IMR-90 (cell line): Measurements from ENCODE around the gene TFB1M. TPM values are rescaled to one million over a fixed set of nuclear protein-coding genes. Genes with fewer than 3 reads are reported as not detected.

Experiments used
- ATAC-seq: fragments of 200-7000 bp; cut with Tn5 transposase; 2 replicates; pipeline ENCODE4 v1.9.1; 2020; ENCODE audit warnings: low read depth, mild to moderate bottlenecking, moderate library complexity
- BruUV-seq: library from RNA; stranded (reverse); fragments of 400-500 nt; replicated peaks from 2 replicates; lab custom pipeline; 2021; lab: Mats Ljungman, UMichigan
- CTCF ChIA-PET: fragments of 300-600 bp; formaldehyde crosslinking; extraction: SDS; loops from one replicate; lab custom pipeline; 2021; ENCODE audit warnings: antibody characterized with exemption; lab: Yijun Ruan, JAX
- POLR2A ChIA-PET: fragments of 300-600 bp; sonication (Branson Sonifier 250); formaldehyde crosslinking; loops from one replicate; lab custom pipeline; 2022; ENCODE audit warnings: antibody characterized with exemption; ENCODE audit not compliant: unreplicated experiment; lab: Charles Lee
- DNase-seq: peaks from one replicate; pipeline ENCODE4 v3.0.0; 2013
- H2AFZ ChIP-seq: replicated peaks from 2 replicates; pipeline ENCODE3; 2013; ENCODE audit warnings: low read length, mild to moderate bottlenecking; ENCODE audit not compliant: poor library complexity
- H2AK5ac ChIP-seq: 2 replicates; pipeline ENCODE4 v1.6.1; 2013; ENCODE audit warnings: low read depth, low read length, inconsistent platforms
- H2AK9ac ChIP-seq: replicated peaks from 2 replicates; pipeline ENCODE3; 2013; ENCODE audit warnings: mild to moderate bottlenecking, low read depth, low read length, moderate library complexity; ENCODE audit not compliant: poor library complexity
- H2BK120ac ChIP-seq: 2 replicates; pipeline ENCODE4 v1.6.1; 2013; ENCODE audit warnings: low read depth, low read length, inconsistent platforms
- H2BK15ac ChIP-seq: 3 replicates; pipeline ENCODE4 v1.6.1; 2013; ENCODE audit warnings: low read depth, low read length, inconsistent platforms
- H2BK20ac ChIP-seq: 2 replicates; pipeline ENCODE4 v1.6.1; 2013; ENCODE audit warnings: low read depth, mild to moderate bottlenecking, inconsistent platforms, low read length, moderate library complexity
- H2BK5ac ChIP-seq: 2 replicates; pipeline ENCODE4 v1.6.1; 2013; ENCODE audit warnings: mild to moderate bottlenecking, low read depth, low read length, inconsistent platforms; ENCODE audit not compliant: poor library complexity, severe bottlenecking
- H3K14ac ChIP-seq: replicated peaks from 2 replicates; pipeline ENCODE4 v1.6.1; 2013; ENCODE audit warnings: low read depth, low read length, inconsistent platforms
- H3K18ac ChIP-seq: 2 replicates; pipeline ENCODE4 v1.6.1; 2013; ENCODE audit warnings: low read depth, low read length, control low read depth
- H3K23ac ChIP-seq: 2 replicates; pipeline ENCODE4 v1.6.1; 2013; ENCODE audit warnings: low read depth, low read length, inconsistent platforms
- H3K27ac ChIP-seq: 2 replicates; pipeline ENCODE4 v1.5.1; 2013; ENCODE audit warnings: mild to moderate bottlenecking, control low read depth, low read length; ENCODE audit not compliant: insufficient read depth
- H3K27me3 ChIP-seq: 2 replicates; pipeline ENCODE4 v1.6.1; 2013; ENCODE audit warnings: low read length; ENCODE audit not compliant: control insufficient read depth, insufficient read depth
- H3K36me3 ChIP-seq: 2 replicates; pipeline ENCODE4 v1.6.1; 2013; ENCODE audit warnings: low read length, mixed read lengths; ENCODE audit not compliant: control insufficient read depth, insufficient read depth
- H3K4ac ChIP-seq: 2 replicates; pipeline ENCODE4 v1.6.1; 2013; ENCODE audit warnings: low read depth, low read length, inconsistent platforms
- H3K4me1 ChIP-seq: 2 replicates; pipeline ENCODE4 v1.6.1; 2013; ENCODE audit warnings: low read length, mixed read lengths; ENCODE audit not compliant: control insufficient read depth, insufficient read depth
- H3K4me2 ChIP-seq: 2 replicates; pipeline ENCODE4 v1.6.1; 2013; ENCODE audit warnings: low read depth, mild to moderate bottlenecking, control low read depth, low read length, moderate library complexity
- H3K4me3 ChIP-seq: 2 replicates; pipeline ENCODE4 v1.5.1; 2013; ENCODE audit warnings: low read depth, mild to moderate bottlenecking, control low read depth, low read length, moderate library complexity; ENCODE audit not compliant: insufficient read depth
- H3K56ac ChIP-seq: 2 replicates; pipeline ENCODE4 v1.6.1; 2013; ENCODE audit warnings: low read length, inconsistent platforms; ENCODE audit not compliant: insufficient read depth; ENCODE audit errors: extremely low read depth
- H3K79me1 ChIP-seq, 2 experiments: 2 replicates each; pipeline ENCODE4 v1.6.1; 2013; ENCODE audit warnings: low read length in 2 of 2, inconsistent platforms in 1 of 2, low read depth in 1 of 2
- H3K9ac ChIP-seq: 2 replicates; pipeline ENCODE4 v1.6.1; 2013; ENCODE audit warnings: low read depth, low read length, control low read depth
- H3K9me1 ChIP-seq: 2 replicates; pipeline ENCODE4 v1.6.1; 2013; ENCODE audit warnings: low read length, inconsistent platforms; ENCODE audit not compliant: insufficient read depth
- H3K9me3 ChIP-seq: 2 replicates; pipeline ENCODE4 v1.6.1; 2013; ENCODE audit warnings: low read length; ENCODE audit not compliant: control insufficient read depth, insufficient read depth
- H4K20me1 ChIP-seq: 2 replicates; pipeline ENCODE4 v1.6.1; 2013; ENCODE audit warnings: low read length, inconsistent platforms; ENCODE audit not compliant: insufficient read depth
- H4K5ac ChIP-seq: 2 replicates; pipeline ENCODE4 v1.6.1; 2013; ENCODE audit warnings: mild to moderate bottlenecking, low read depth, low read length, control low read depth
- H4K8ac ChIP-seq, 2 experiments: 2 replicates each; pipeline ENCODE4 v1.6.1; 2013; ENCODE audit warnings: low read depth in 2 of 2, low read length in 2 of 2, control low read depth in 1 of 2, inconsistent platforms in 1 of 2
- H4K91ac ChIP-seq: 2 replicates; pipeline ENCODE4 v1.6.1; 2013; ENCODE audit warnings: low read depth, low read length, inconsistent platforms; ENCODE audit not compliant: insufficient read depth
- CEBPB ChIP-seq: IDR thresholded peaks from 2 replicates; pipeline ENCODE4 v1.6.1; 2012; ENCODE audit warnings: low read depth, low read length, improper control_type of control experiment
- ELK1 ChIP-seq: fragments of 150-350 bp; IDR thresholded peaks from 2 replicates; pipeline ENCODE4 v1.6.1; 2016; ENCODE audit warnings: low read depth, mild to moderate bottlenecking, low read length, moderate library complexity, borderline replicate concordance
- FOS ChIP-seq: fragments of 150-350 bp; IDR thresholded peaks from 2 replicates; pipeline ENCODE4 v1.6.1; 2016; ENCODE audit warnings: low read depth, low read length
- NFE2L2 ChIP-seq: fragments of 150-350 bp; IDR thresholded peaks from 2 replicates; pipeline ENCODE4 v1.6.1; 2016; ENCODE audit warnings: low read depth, mild to moderate bottlenecking, low read length
- POLR2A ChIP-seq: IDR thresholded peaks from 2 replicates; pipeline ENCODE4 v1.6.1; 2012; ENCODE audit warnings: mild to moderate bottlenecking, low read depth, low read length
- RAD21 ChIP-seq: IDR thresholded peaks from 2 replicates; pipeline ENCODE4 v1.6.1; 2012; ENCODE audit warnings: low read length, improper control_type of control experiment
- RFX5 ChIP-seq: IDR thresholded peaks from 2 replicates; pipeline ENCODE4 v1.8.0; 2012; ENCODE audit warnings: low read depth, mild to moderate bottlenecking, low read length, moderate library complexity
- SMC3 ChIP-seq: fragments of 150-350 bp; IDR thresholded peaks from 2 replicates; pipeline ENCODE4 v1.6.1; 2016; ENCODE audit warnings: low read depth, mild to moderate bottlenecking, antibody characterized with exemption, low read length, moderate library complexity
- WGBS, 2 experiments: methylation state at CpG; one replicate each; pipeline versions ENCODE4 v1.1.5 to v1.1.7; 2013; ENCODE audit warnings: missing lambda C conversion rate in 2 of 2; ENCODE audit not compliant: insufficient read length in 1 of 2; ENCODE audit errors: extremely low coverage in 2 of 2; 5-methylcytosine and 5-hydroxymethylcytosine counted together
- dilution Hi-C: fragments of 300-500 bp; cut with HindIII; formaldehyde crosslinking; loops from one replicate; pipeline ENCODE4 v1.14.3; 2018; ENCODE audit warnings: low sequenced_read_pairs; ENCODE audit not compliant: unreplicated experiment
- in situ Hi-C: fragments of 300-500 bp; cut with MboI; formaldehyde crosslinking; loops from 3 replicates; pipeline ENCODE4 v1.14.3; 2019; ENCODE audit warnings: low sequenced_read_pairs, inconsistent platforms, mixed read lengths
- intact Hi-C: fragments of 100-400 bp; cut with micrococcal nuclease; formaldehyde crosslinking; loops from 2 replicates; pipeline ENCODE4 v1.10.0; 2022
- polyA plus RNA-seq, 3 experiments: library from polyadenylated mRNA; depleted of rRNA; stranded (reverse); fragments of >200 nt; gene quantifications; 2 replicates each; pipeline ENCODE4 v1.2.3, GENCODE V29; 2012; ENCODE audit warnings: low replicate concordance in 1 of 3
- total RNA-seq: library from RNA; depleted of rRNA; stranded (reverse); fragments of >200 nt; gene quantifications from 2 replicates; pipeline ENCODE4 v1.2.3, GENCODE V29; 2012

The TFB1M gene
- total and polyA plus RNA-seq, 2 of the 4 experiments (the other 2 are of a cell fraction), result 18.1 to 22.4 TPM

- Histone ChIP-seq H3K4ac (no peak overlapping the region), H4K5ac (no peak overlapping the region), H3K36me3 (peaks cover 20% of the 10 kb centered on the region), H4K91ac (no peak overlapping the region), H2BK120ac (no peak overlapping the region), H3K9ac (no peak overlapping the region), H3K23ac (no peak overlapping the region), H3K4me2 (no peak overlapping the region), H3K4me3 (no peak overlapping the region), H3K79me1 (peaks cover 5 to 30% of the 10 kb centered on the region in 2 experiments), H3K27me3 (no peaks in the 10 kb centered on the region), H2AFZ (no peak overlapping the region), H3K9me1 (peaks cover 15% of the 10 kb centered on the region), H3K4me1 (peaks cover 7% of the 10 kb centered on the region; the same call in 1 of the 2 replicates), H4K20me1 (no peaks in the 10 kb centered on the region), H2BK5ac (no peak overlapping the region), H2AK9ac (no peak overlapping the region), H4K8ac (no peak overlapping the region), H3K56ac (no peak overlapping the region), H2AK5ac (no peak overlapping the region), H3K14ac (no peak overlapping the region), H3K18ac (no peak overlapping the region), H3K9me3 (no peaks in the 10 kb centered on the region), H2BK20ac (no peak overlapping the region), H2BK15ac (no peak overlapping the region), H3K27ac (no peak overlapping the region)
- ATAC-seq (no peak), DNase-seq (no peak)
- no TSS peak for BruUV-seq
- no peak for TF ChIP-seq CEBPB
- TF ChIP-seq SMC3, result no peak
- TF ChIP-seq NFE2L2, result no peak
- no peak for TF ChIP-seq ELK1
- TF ChIP-seq FOS, result no peak
- TF ChIP-seq POLR2A, result no peak
- no peak for TF ChIP-seq RAD21
- no peak for TF ChIP-seq RFX5
- 100% methylated on average over 1 of the region's 3 CpGs; no CpG with 5 or more reads in 1 of the 2 experiments for WGBS, 2 experiments
- in situ Hi-C loops (no loop called here), dilution Hi-C loops (no loop called here), intact Hi-C loops (no loop called here)
- ChIA-PET POLR2A (no interaction called here), CTCF (no interaction called here)
Observed at GRCh38 chr6:155260686-155261085, 53.6 kb downstream of the TFB1M start.
